ENCODE measurements around the gene RANBP17.

GRCh38 chr5:171308453-171309275, 446.8 kb downstream of the RANBP17 start, which contains the start of gene TLX3:
- TF ChIP-seq CTCF (IDR thresholded peaks at IDR 0.05) (no peak), EZH2 (IDR thresholded peaks at IDR 0.05; ENCODE audit: borderline replicate concordance, insufficient read depth, low read depth, low read length, poor library complexity, severe bottlenecking) (no peak)
